ENCODE data around the gene NREP.

Gene NREP

GRCh38 chr5:111691508-111691907 is 65.5 kb downstream of the NREP start:
- DNase-seq = no peak

GRCh38 chr5:111689357-111689935 is 67.5 kb downstream of the NREP start:
- DNase-seq = no peak

GRCh38 chr5:111685969-111686368 is 71.0 kb downstream of the NREP start:
- DNase-seq = no peak

- no peak for DNase-seq
These were observed 74.4 kb downstream of the NREP start for GRCh38 chr5:111682641-111683040.

GRCh38 chr5:111682121-111682520 is 74.9 kb downstream of the NREP start:
- DNase-seq = no peak

DNA sequence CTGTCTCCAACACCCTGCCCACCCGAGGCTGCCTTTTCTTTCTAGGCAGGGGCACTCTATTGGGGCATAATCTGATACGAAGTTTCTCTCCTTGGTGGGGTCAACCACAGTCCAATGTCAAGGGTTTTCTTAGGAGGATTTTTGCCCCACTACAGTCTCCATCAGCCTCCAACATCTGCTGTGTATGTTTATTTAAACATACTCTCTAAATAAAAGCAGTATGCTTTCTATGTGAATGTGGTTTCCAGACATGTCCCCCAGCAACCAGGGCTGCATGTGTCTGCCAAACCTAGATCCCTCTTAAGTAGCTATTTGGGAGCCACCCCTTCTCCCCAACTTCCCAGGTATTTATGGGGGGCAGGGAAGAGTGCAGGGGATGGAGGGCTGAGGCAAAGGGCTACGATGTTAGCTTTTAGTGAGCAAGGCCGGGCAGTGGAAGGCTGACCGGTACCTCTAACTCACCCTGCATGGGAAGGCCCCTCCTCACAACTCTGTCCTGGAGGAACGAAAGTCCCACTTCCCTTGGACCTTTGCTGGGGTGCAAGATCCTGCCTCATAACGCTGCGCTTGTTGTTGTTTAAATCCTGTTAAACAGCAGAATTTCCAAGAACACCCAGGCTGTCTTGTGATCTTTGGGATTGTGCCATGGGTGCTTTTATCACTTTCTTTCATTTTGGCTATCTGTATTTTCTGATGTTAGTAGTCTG is 75.4 kb downstream of the NREP start:
- DNase-seq = no peak

DNA sequence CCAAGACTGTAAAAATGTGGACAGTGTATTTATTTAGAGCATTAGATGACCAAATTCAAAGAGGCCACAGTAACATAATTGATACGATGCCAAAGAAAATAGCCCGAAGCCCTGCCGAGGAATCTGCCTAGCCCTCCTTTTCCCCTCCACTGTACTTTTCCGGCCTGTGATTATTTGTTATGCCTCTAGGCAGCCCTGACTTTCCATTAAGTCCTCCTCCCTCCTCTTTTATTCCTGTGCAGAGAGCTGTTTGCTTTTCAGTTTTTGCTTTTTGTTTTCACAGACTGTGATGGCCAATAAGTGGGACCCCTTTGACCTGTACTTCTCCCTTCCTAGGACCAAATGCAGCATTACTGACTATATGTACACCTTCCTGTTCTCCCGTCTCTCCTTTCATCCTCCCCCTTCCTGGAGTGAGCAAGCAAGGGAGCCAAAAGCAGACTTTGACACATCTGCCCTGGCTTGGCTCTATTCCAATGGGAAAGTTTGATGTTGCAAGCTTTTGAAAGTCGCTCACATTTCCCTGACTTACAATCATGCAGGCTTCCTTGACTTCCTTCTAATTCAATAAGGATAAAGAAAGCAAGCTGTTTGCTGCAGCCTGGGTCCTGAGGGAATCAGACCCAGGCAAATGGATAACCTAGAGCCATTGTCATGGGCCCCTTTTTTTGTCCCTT is 76.1 kb downstream of the NREP start:
- no peak for DNase-seq

DNA sequence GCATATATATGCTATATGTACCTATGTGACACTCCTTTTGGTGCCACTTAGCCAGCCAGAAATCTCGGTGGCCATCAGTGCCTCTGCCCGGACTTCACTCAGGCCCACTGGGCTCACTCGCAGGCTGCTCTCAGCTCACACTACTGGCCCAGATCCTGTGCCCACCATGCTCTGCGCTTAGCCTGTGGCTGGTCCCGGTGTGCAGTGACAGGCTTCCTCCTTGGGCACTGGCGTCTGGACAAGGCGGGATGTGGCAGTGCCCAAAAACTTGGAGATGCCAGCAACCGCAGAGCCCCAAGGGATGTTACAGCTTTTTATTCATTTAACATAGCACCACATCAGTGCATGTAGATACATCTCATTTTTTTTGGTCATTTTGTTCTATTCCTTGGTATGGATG is 77.4 kb downstream of the NREP start:
- no peak for DNase-seq
